Measurements from ENCODE around the gene TMC6. TPM values are rescaled to one million over a fixed set of nuclear protein-coding genes. Genes with fewer than 3 reads are reported as not detected.

Gene TMC6
- total RNA-seq, 1 donor from 2014 or later: 82.6 TPM

DNA sequence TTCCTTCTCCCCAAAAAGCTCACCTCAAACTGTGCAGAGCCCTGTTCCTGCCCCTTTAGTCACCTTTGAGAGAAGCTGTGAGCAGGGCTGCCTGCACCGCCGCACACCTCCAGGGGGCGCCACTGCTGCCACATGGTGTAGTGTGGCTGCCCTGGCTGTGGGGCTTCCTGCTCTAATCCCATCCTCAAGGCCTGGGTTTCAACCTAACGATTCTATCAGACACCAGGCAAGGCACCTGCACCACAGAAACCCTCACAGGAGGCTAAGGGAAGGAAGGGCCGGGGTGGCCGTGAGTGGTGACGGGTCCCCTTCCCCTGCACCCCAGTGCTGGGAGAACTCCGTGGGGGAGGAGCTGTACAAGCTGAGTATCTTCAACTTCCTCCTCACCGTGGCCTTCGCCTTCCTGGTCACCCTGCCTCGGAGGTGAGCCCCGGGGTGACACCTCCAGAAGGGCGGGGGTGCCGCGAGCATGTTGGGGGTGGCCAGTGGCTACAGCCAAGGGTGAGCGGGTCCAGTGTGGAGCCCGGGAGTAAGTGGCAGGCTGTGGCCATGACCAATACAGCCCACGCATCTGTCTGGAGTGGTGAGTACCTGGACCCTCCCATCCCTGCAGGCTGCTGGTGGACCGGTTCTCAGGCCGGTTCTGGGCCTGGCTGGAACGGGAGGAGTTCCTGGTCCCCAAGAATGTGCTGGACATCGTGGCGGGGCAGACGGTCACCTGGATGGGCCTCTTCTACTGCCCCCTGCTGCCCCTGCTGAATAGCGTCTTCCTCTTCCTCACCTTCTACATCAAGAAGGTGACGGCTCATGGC is 9.0 kb upstream of the TMC6 start:
- no peak for DNase-seq (ENCODE audit: extremely low read depth, low read depth, low spot score)

DNA sequence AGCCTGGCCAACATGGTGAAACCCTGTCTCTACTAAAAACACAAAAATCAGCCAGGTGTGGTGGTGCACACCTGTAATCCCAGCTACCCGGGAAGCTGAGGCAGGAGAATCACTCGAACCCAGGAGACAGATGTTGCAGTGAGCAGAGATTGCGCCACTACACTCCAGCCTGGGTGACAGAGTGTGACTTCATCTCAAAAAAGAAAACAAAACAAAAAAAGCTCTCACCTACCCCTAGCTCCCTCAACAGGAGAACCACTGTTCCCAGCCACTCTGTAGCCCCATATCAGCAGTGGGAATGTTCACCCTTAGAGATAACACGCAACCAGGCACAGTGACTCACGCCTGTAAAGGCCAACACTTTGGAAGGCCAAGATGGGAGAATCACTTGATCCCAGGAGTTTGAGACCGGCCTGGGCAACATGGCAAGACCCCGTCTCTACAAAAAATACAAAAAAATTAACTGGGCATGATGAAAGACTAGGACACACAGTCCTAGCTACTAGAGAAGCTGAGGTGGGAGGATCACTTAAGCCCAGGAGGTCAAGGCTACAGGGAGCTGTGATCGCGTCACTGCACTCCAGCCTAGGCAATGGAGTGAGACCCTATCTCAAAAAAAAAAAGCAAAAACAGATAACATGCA is 7.4 kb upstream of the TMC6 start:
- no peak for DNase-seq (ENCODE audit: extremely low read depth, low read depth, low spot score)

GRCh38 chr17:78134899-78135385 is 6.4 kb upstream of the TMC6 start:
- DNase-seq (ENCODE audit: extremely low read depth, low read depth, low spot score): no peak

- DNase-seq (ENCODE audit: extremely low read depth, low read depth, low spot score): no peak
Observed at GRCh38 chr17:78133971-78134898, 5.7 kb upstream of the TMC6 start.

GRCh38 chr17:78133179-78133951 is 4.8 kb upstream of the TMC6 start:
- DNase-seq (ENCODE audit: extremely low read depth, low read depth, low spot score): no peak

GRCh38 chr17:78132767-78133178 is 4.2 kb upstream of the TMC6 start:
- no peak for DNase-seq (ENCODE audit: extremely low read depth, low read depth, low spot score)

DNA sequence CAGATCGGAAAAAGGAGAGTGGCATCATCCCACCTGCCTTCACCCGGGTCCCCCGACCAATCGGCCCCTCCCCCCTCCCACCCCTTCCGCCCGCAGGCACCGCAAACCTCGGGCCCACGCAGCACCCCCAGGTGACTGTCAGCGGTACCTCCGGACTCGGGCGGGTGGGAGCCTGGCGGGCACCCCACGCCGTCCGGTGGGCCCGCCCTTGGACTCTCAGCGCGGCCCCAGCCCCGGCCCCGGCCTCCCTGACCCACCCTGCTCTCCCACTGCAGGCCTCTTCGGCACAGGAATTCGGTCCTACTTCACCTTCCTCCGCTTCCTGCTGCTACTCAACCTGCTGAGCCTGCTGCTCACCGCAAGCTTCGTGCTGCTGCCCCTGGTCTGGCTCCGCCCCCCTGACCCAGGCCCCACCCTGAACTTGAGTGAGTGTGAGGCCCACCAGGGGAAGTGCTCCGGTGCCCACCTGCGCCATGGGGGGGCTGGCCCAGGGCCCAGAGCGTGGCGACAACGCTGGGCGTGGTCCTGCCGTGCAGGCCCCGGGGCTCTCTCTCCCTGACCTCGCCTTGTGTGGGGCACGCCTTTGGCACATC is 3.6 kb upstream of the TMC6 start:
- DNase-seq (ENCODE audit: extremely low read depth, low read depth, low spot score): no peak

- DNase-seq (ENCODE audit: extremely low read depth, low read depth, low spot score): no peak
Observed at GRCh38 chr17:78131172-78132083, 2.9 kb upstream of the TMC6 start.

- DNase-seq (ENCODE audit: extremely low read depth, low read depth, low spot score): no peak
Observed at GRCh38 chr17:78130437-78131101, 2.0 kb upstream of the TMC6 start, which contains the start of gene TMC8. Gene TMC8, plus strand, starts transcription at chr17:78130771. Its CDS starts 818 bp downstream, at chr17:78131589.

GRCh38 chr17:78130090-78130436 is 1.5 kb upstream of the TMC6 start:
- DNase-seq (ENCODE audit: extremely low read depth, low read depth, low spot score): no peak

GRCh38 chr17:78129351-78130089 is 965 bp upstream of the TMC6 start:
- no peak for DNase-seq (ENCODE audit: extremely low read depth, low read depth, low spot score)

DNA sequence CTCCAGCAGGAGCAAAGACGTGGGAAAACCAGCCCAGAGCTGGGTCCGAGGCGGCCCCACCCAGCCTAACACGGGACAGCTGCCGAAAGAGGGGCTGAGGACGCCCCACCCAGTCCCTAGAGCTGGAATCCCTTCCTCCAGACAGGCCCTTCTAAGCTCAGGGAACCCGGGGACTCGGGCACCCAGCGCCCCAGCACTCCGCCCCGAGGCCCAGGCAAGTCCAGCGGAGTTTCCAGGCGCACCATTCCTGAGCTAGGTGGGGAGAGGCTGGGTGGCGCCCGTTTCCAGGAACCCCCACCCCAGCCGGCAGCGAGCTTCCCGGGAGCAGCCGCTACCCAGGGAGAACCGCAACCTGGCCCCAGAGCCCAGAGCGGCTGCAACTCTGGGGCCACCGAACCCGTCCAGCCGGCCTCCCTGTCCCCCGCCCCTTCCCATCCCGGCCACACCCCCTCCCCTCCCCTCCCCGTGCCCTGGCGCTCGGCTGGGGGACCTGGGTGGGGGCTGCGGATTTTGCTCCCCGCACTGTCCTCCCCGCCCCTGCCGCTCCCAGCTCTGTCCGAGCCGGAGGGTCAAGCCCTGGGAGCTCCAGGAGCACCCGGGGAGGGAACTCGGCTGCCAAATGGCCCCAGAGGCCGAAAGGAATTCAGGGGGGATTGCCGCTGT is 536 bp downstream of the TMC6 start:
- DNase-seq (ENCODE audit: extremely low read depth, low read depth, low spot score): no peak

GRCh38 chr17:78127239-78127887 is 1.2 kb downstream of the TMC6 start:
- no peak for DNase-seq (ENCODE audit: extremely low read depth, low read depth, low spot score)

- no peak for DNase-seq (ENCODE audit: extremely low read depth, low read depth, low spot score)
Observed at GRCh38 chr17:78126895-78127238, 1.7 kb downstream of the TMC6 start.

- no peak for DNase-seq (ENCODE audit: extremely low read depth, low read depth, low spot score)
Observed at GRCh38 chr17:78125976-78126894, 2.3 kb downstream of the TMC6 start.
